HG02759 (cell line): ENCODE data around the gene SCN5A.

Source experiments
- ATAC-seq: cut with Tn5 transposase; IDR thresholded peaks from one replicate; pipeline ENCODE4 v1.9.1; 2021; ENCODE audit warnings: mild to moderate bottlenecking, moderate library complexity; ENCODE audit not compliant: unreplicated experiment

Gene SCN5A

GRCh38 chr3:38563070-38563885 is 86.2 kb downstream of the SCN5A start:
- ATAC-seq: no peak

- no peak for ATAC-seq
Measured at GRCh38 chr3:38562467-38562925, 87.0 kb downstream of the SCN5A start.

GRCh38 chr3:38561746-38562466 is 87.6 kb downstream of the SCN5A start:
- ATAC-seq: no peak

GRCh38 chr3:38560996-38561717 is 88.3 kb downstream of the SCN5A start:
- no peak for ATAC-seq

- ATAC-seq: no peak
Measured at GRCh38 chr3:38560284-38560683, 89.2 kb downstream of the SCN5A start.

- no peak for ATAC-seq
Measured at GRCh38 chr3:38558864-38559263, 90.6 kb downstream of the SCN5A start.

- ATAC-seq: no peak
Measured at GRCh38 chr3:38556640-38557358, 92.7 kb downstream of the SCN5A start.

GRCh38 chr3:38555926-38556325 is 93.6 kb downstream of the SCN5A start:
- ATAC-seq: no peak

GRCh38 chr3:38555149-38555840 is 94.2 kb downstream of the SCN5A start:
- no peak for ATAC-seq

GRCh38 chr3:38554127-38554827 is 95.2 kb downstream of the SCN5A start:
- no peak for ATAC-seq

- no peak for ATAC-seq
Measured at GRCh38 chr3:38553071-38553470, 96.4 kb downstream of the SCN5A start.

GRCh38 chr3:38552364-38552763 is 97.1 kb downstream of the SCN5A start:
- no peak for ATAC-seq

- no peak for ATAC-seq
Measured at GRCh38 chr3:38551026-38551832, 98.3 kb downstream of the SCN5A start.

GRCh38 chr3:38549957-38550840 is 99.3 kb downstream of the SCN5A start:
- ATAC-seq: no peak

GRCh38 chr3:38549486-38549885 is 100.0 kb downstream of the SCN5A start:
- no peak for ATAC-seq

GRCh38 chr3:38549082-38549481 is 100.4 kb downstream of the SCN5A start:
- ATAC-seq: no peak

- no peak for ATAC-seq
Measured at GRCh38 chr3:38548154-38548931, 101.1 kb downstream of the SCN5A start.
